ACHN (cell line): ENCODE measurements around the gene FGR.

Experiments used
- DNase-seq: peaks from one replicate; pipeline ENCODE4 v3.0.0-alpha.2; 2015
- in situ Hi-C: cut with HindIII; loops from 2 replicates; pipeline ENCODE4 v1.10.0; 2017; ENCODE audit warnings: low sequenced_read_pairs, low pct_ligation_motif_present, low pct_unique_long_range_greater_than_20kb

FGR gene

DNA sequence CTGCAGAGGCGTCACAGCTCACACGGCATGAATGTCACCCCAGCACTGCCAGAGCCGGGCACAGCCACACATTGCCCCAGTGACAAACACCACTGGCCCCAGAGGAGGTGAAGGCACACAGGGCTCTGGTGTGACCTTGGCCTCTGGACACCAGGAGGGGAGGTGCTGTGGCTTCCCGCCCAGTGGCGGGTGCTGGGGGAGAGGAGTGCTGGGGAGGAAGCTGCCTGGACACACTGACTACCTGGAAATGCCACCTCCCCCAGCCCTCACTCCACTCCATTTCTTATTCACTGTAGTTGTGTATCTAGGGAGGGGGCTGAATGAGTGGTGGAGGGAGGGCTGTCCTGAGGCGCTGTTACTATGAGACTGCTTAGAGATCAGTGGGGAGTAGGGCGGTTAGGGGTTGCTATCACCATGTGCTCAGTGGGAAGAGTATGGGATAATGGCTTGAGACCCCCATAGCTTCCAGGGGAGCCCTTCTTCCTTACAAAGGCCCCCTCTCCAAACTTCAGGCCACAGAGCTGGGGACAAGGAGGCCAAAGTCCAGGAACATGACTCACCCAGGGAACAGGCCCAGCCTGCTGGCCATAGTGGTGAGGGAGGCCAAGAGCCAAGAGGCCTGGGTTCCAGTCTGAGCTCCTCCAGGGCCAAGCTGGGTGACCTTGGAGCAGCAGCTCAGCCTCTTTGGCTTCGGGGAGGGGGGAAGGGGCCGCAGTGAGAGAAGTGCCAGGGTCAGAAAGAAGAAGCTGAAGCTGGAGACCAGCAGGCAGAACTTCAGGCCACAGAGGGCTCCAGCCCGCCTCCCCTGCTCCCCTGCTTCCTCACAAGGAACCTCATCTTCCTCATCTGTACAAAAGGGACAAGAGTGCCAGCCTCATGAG, 71.2 kb downstream of the FGR start:
- peak; percentile 52 for DNase-seq
- in situ Hi-C loops, result no loop called here

- no peak for DNase-seq
- in situ Hi-C loops, result no loop called here
Observed at GRCh38 chr1:27563341-27563590, 71.7 kb downstream of the FGR start.

- DNase-seq, result no peak
- in situ Hi-C loops, result no loop called here
Observed at GRCh38 chr1:27562534-27563340, 72.2 kb downstream of the FGR start.
